ENCODE data around the gene AGMO. TPM values are rescaled to one million over a fixed set of nuclear protein-coding genes. Genes with fewer than 3 reads are reported as not detected.

Gene AGMO
- total and polyA plus RNA-seq, 10 of the 15 experiments (the other 5 are each of a cell fraction or from before 2014, with no cell fraction given), result 0.11 to 0.29 TPM; not detected in 8

DNA sequence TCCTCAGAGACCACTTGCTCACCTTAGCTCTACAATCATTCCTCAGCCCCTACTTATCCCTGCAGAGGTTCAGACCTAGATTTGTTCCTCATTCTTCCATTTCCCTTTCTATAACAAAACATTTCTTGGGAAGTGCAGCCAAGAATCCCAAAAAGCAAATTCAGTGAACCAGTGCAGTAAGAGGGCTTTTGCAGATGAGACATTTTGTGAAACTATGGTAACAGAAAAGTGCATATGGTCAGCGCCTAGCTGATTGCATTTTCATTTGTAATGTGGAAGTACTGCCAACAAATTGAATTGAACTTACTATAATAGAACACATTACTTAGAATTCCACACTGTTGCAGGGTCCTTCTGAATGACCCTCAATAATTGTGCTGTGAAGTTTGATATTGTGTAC lies 18.6 kb downstream of the AGMO start:
- 6% methylated on average over 1 of the region's 1 CpG for WGBS (ENCODE audit: insufficient coverage, insufficient replicate concordance, low lambda C conversion rate, missing lambda C conversion rate)
- RAD21 ChIA-PET (ENCODE audit: unreplicated experiment), result no interaction called here
- TF ChIP-seq SUPT20H (IDR thresholded peaks at IDR 0.05; ENCODE audit: borderline replicate concordance, control insufficient read depth, low read depth, low read length) (no peak), CBX3 (IDR thresholded peaks at IDR 0.05; ENCODE audit: borderline replicate concordance, low read depth) (no peak), NBN (IDR thresholded peaks at IDR 0.05) (no peak)

DNA sequence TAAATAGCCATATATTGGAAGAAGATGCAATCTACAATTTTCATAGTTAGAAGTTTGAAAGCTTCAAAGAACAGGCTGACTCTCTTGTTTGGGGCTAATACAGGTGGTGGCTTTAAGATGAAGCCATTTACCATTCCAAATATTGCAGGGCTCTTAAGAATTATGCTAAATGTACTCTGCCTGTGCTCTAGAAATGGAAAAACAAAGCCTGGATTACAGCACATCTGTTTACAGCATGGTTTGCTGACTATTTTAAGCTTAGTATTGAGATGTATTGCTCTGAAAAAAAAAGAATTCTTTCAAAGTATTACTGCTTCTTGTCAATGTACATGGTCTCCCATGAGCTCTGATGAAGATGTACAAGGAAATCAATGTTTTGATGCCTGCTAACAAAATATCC lies 34.2 kb downstream of the AGMO start:
- BruUV-seq (replicated peaks), result no TSS peak
- no peak for TF ChIP-seq MXI1 (IDR thresholded peaks at IDR 0.05; ENCODE audit: low read depth, low read length)
- TF ChIP-seq, protein P1, sequence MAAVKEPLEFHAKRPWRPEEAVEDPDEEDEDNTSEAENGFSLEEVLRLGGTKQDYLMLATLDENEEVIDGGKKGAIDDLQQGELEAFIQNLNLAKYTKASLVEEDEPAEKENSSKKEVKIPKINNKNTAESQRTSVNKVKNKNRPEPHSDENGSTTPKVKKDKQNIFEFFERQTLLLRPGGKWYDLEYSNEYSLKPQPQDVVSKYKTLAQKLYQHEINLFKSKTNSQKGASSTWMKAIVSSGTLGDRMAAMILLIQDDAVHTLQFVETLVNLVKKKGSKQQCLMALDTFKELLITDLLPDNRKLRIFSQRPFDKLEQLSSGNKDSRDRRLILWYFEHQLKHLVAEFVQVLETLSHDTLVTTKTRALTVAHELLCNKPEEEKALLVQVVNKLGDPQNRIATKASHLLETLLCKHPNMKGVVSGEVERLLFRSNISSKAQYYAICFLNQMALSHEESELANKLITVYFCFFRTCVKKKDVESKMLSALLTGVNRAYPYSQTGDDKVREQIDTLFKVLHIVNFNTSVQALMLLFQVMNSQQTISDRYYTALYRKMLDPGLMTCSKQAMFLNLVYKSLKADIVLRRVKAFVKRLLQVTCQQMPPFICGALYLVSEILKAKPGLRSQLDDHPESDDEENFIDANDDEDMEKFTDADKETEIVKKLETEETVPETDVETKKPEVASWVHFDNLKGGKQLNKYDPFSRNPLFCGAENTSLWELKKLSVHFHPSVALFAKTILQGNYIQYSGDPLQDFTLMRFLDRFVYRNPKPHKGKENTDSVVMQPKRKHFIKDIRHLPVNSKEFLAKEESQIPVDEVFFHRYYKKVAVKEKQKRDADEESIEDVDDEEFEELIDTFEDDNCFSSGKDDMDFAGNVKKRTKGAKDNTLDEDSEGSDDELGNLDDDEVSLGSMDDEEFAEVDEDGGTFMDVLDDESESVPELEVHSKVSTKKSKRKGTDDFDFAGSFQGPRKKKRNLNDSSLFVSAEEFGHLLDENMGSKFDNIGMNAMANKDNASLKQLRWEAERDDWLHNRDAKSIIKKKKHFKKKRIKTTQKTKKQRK (IDR thresholded peaks at IDR 0.05; ENCODE audit: low read depth, low read length), result no peak
- TF ChIP-seq CEBPB (IDR thresholded peaks at IDR 0.05; ENCODE audit: borderline replicate concordance in 1 of 2, low read depth in 2 of 2, low read length in 2 of 2), result no peak
- TF ChIP-seq, protein P2, sequence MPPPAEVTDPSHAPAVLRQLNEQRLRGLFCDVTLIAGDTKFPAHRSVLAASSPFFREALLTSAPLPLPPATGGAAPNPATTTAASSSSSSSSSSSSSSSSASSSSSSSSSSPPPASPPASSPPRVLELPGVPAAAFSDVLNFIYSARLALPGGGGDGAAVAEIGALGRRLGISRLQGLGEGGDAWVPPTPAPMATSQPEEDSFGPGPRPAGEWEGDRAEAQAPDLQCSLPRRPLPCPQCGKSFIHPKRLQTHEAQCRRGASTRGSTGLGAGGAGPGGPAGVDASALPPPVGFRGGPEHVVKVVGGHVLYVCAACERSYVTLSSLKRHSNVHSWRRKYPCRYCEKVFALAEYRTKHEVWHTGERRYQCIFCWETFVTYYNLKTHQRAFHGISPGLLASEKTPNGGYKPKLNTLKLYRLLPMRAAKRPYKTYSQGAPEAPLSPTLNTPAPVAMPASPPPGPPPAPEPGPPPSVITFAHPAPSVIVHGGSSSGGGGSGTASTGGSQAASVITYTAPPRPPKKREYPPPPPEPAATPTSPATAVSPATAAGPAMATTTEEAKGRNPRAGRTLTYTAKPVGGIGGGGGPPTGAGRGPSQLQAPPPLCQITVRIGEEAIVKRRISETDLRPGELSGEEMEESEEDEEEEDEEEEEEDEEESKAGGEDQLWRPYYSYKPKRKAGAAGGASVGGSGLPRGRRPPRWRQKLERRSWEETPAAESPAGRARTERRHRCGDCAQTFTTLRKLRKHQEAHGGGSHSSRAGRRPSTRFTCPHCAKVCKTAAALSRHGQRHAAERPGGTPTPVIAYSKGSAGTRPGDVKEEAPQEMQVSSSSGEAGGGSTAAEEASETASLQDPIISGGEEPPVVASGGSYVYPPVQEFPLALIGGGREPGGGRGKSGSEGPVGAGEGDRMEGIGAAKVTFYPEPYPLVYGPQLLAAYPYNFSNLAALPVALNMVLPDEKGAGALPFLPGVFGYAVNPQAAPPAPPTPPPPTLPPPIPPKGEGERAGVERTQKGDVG (CRISPR knock-in tag; IDR thresholded peaks at IDR 0.05), result no peak
- no peak for TF ChIP-seq NFYB (IDR thresholded peaks at IDR 0.05; ENCODE audit: insufficient read depth, low read depth, low read length)
- no peak overlapping the region for H3K9ac ChIP-seq (ENCODE audit: control insufficient read depth, insufficient read depth, low read length)
- no peak overlapping the region for H2AFZ ChIP-seq (ENCODE audit: control insufficient read depth, low read depth, low read length)
- ChIA-PET RAD21 (ENCODE audit: unreplicated experiment) (interaction anchor here (0.8 to 1.0 kb wide), 2 partner anchors 31 to 1735 kb away, joined by 3 to 4 read pairs; no protein-coding TSS in a partner anchor), POLR2A (no interaction called here), SMC1A (ENCODE audit: uncharacterized antibody, unreplicated experiment) (interaction anchor here (1.4 kb wide), 2 partner anchors 10 to 13 kb away, joined by 5 to 6 read pairs; no protein-coding TSS in a partner anchor), CTCF (interaction anchor here (0.8 to 1.1 kb wide), 4 partner anchors 32 to 194 kb away, joined by 3 to 4 read pairs (median 3); no protein-coding TSS in a partner anchor)
- ATAC-seq (no peak), FAIRE-seq (no peak), DNase-seq (ENCODE audit: low read depth, low spot score) (no peak)
- no peak overlapping the region for H3K4me3 ChIP-seq
- H3K79me2 ChIP-seq (ENCODE audit: control insufficient read depth, insufficient read depth, low read length), result no peaks in the 10 kb centered on the region
- H3K4me2 ChIP-seq (ENCODE audit: control insufficient read depth, insufficient read depth), result no peak overlapping the region
- no peaks in the 10 kb centered on the region for H3K4me1 ChIP-seq (ENCODE audit: control insufficient read depth, insufficient read depth, low read length)
- H3K27ac ChIP-seq (ENCODE audit: control insufficient read depth, insufficient read depth), result no peak overlapping the region
- no peaks in the 10 kb centered on the region for H3K9me3 ChIP-seq (replicated peaks; ENCODE audit: control insufficient read depth, insufficient read depth, low read length)
- H4K20me1 ChIP-seq (ENCODE audit: control insufficient read depth, insufficient read depth), result no peaks in the 10 kb centered on the region
- H3K27me3 ChIP-seq (replicated peaks in 1 of 2; ENCODE audit: control insufficient read depth in 2 of 2, insufficient read depth in 2 of 2, low read length in 1 of 2), result no peaks in the 10 kb centered on the region
- in situ Hi-C loops (cut with MboI), result no loop called here
- intact Hi-C loops (cut with micrococcal nuclease; ENCODE audit: unreplicated experiment), result no loop called here
- H3K36me3 ChIP-seq (ENCODE audit: control insufficient read depth in 2 of 2, insufficient read depth in 2 of 2, low read length in 1 of 2), result no peaks in the 10 kb centered on the region

More for the DNA sequence above, 18.6 kb downstream of the AGMO start:
- POLR2A ChIA-PET, result no interaction called here
- Histone ChIP-seq H2AFZ (ENCODE audit: control insufficient read depth, low read depth, low read length) (no peak overlapping the region), H3K27me3 (replicated peaks in 1 of 2; ENCODE audit: control insufficient read depth in 2 of 2, insufficient read depth in 2 of 2, low read length in 1 of 2) (no peaks in the 10 kb centered on the region), H3K79me2 (ENCODE audit: control insufficient read depth, insufficient read depth, low read length) (no peaks in the 10 kb centered on the region), H4K20me1 (ENCODE audit: control insufficient read depth, insufficient read depth) (no peaks in the 10 kb centered on the region), H3K4me1 (ENCODE audit: control insufficient read depth, insufficient read depth, low read length) (no peaks in the 10 kb centered on the region), H3K4me2 (ENCODE audit: control insufficient read depth, insufficient read depth) (no peak overlapping the region), H3K9ac (ENCODE audit: control insufficient read depth, insufficient read depth, low read length) (no peak overlapping the region), H3K9me3 (replicated peaks; ENCODE audit: control insufficient read depth, insufficient read depth, low read length) (no peaks in the 10 kb centered on the region), H3K27ac (ENCODE audit: control insufficient read depth, insufficient read depth) (no peak overlapping the region), H3K4me3 (no peak overlapping the region), H3K36me3 (ENCODE audit: control insufficient read depth in 2 of 2, insufficient read depth in 2 of 2, low read length in 1 of 2) (no peaks in the 10 kb centered on the region)
- in situ Hi-C loops (cut with MboI) (no loop called here), intact Hi-C loops (cut with micrococcal nuclease; ENCODE audit: unreplicated experiment) (no loop called here)
- CTCF ChIA-PET, result no interaction called here
- no TSS peak for BruUV-seq (replicated peaks)
- DNase-seq (ENCODE audit: low read depth, low spot score) (no peak), FAIRE-seq (no peak), ATAC-seq (no peak)
- SMC1A ChIA-PET (ENCODE audit: uncharacterized antibody, unreplicated experiment), result no interaction called here

Data from GM12878 (cell line).